NCI-H345 (cell line): ENCODE results near the gene AP2A2.
A peak's percentile ranks its signal among the peaks of the same experiment; 100 is the strongest.

ENCODE experiments used
- DNase-seq: peaks from one replicate; lab custom pipeline; 2025; lab: John Stamatoyannopoulos, UW

Gene AP2A2

GRCh38 chr11:924406-925157 lies 1.1 kb upstream of the AP2A2 start:
- no peak for DNase-seq

GRCh38 chr11:925158-925495 lies 543 bp upstream of the AP2A2 start:
- DNase-seq = no peak

GRCh38 chr11:926341-926916 lies 759 bp downstream of the AP2A2 start:
- DNase-seq = no peak

DNA sequence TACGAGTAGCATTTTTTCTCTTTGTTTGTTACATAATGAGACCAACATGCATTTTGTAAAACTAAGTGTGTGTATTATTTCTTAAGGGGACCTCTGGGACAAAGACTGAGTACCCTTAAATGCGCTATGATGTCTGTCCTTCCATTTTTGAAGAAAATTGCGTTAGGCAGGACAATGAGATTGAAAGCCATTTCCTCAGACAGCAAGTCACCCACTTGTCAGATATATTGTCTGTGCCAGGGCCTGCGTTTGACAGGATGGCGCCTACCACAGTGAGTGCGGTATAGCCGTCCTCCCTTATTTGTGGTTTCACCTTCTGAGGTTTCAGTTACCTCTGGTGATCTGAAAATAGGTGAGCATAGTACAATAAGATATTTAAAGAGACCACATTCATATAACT lies 2.2 kb downstream of the AP2A2 start:
- DNase-seq = no peak

GRCh38 chr11:928786-929185 lies 3.1 kb downstream of the AP2A2 start:
- no peak for DNase-seq

GRCh38 chr11:929405-929804 lies 3.7 kb downstream of the AP2A2 start:
- no peak for DNase-seq

DNA sequence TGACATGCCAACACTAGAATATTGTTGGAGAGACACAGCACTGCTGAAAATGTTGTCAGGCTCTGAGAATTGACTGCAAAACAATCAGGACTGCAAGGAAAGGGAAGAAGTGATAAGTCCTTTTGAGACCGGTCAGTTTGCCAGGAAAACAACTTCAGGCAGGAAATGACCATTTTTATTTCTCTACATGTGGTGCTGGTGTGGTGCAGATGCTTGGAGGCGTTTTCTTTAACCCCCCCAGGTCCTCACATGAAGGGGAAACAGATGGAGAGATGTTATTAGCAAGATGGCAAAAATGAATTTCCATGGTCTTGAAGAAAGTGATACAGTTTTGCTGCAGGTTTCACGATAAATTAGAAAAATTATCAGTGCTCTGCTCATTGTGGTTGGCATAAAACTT lies 5.7 kb downstream of the AP2A2 start:
- DNase-seq = no peak

- DNase-seq = no peak
These were observed 6.8 kb downstream of the AP2A2 start for GRCh38 chr11:932435-932834.

DNA sequence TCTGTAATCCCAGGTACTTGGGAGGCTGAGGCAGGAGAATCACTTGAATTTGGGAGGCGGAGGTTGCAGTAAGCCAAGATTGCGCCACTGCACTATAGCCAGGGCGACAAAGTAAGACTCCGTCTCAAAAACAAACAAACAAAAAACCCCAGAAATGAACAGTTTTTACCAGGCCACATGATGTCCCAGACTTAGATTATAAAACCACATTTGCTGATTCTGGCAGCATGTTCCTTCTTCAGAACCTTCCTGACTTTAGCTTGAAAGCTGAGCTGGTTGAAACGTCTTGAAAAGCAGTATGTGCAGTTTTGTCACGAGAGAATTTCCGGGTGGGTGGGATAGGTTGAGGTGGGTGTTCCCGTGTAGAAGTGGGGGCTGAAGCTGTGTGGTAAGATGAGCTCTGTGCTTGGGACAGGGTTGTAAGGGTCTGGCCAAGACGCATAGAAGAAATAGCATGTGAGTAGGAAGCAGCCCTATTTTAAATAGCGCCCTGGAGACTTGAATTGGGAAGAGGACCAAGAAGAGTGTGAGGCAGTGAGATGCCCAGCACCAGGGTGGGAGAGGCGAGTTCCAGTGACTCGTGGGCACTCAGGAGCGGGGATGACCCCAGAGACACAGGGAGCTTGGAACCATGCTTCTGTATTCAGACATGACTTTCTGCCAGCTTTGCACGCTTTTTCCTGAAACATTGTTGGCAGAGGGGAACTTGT lies 7.6 kb downstream of the AP2A2 start:
- DNase-seq = no peak

GRCh38 chr11:933936-934335 lies 8.3 kb downstream of the AP2A2 start:
- DNase-seq = no peak

DNA sequence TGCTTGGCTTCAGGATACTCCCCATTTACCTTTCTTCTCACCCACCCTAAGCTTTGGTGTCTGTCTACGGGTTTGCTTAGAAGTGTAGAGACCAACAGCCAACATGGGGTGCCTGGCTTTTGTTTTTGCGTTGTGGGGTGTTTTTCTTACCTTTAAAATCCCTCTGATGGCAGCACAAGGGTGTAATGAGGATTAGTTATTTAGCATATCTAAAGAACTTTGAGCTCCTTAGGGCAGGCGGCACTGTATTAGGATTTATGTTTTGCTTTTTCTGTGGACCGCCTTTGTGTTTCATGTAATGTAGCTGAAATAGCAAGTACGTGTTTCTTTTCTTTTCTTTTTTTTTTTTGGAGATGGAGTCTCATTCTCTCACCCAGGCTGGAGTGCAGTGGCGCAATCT lies 8.9 kb downstream of the AP2A2 start:
- DNase-seq = no peak

- no peak for DNase-seq
These were observed 10.5 kb downstream of the AP2A2 start for GRCh38 chr11:936199-936598.

GRCh38 chr11:937841-938261 lies 12.2 kb downstream of the AP2A2 start:
- DNase-seq = no peak

DNA sequence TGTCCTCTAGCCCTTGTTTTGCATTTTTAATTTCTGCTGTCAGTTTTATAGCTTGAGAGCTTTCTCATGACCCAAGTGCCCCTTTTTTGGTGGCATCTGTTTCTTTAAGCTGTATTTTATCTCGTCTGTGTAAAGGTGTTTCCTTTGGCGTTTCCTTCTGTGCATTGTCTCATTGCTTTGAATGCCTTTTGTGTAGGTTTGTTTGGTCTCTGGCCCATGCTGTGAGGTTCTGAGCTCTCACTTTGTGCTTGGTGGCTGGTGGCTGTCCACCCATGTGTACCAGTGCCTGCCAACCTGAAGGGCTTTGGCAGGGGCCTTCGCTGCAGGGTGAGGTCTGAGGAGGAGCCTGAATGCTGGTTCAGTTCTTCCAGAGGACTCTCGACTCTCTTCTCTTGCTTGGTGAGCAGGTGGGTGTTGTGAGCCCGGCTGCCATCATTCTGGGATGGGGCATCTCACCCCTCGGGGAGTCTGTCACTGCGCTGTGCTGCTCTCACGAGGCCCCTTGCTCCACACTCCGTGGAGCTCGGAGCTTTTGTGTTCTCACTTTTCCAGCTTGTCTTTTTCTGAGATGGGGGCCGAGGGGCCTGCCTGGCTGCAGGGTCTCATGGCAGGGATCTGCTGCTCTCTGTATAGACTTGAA lies 14.9 kb downstream of the AP2A2 start:
- peak; percentile 28 for DNase-seq

- DNase-seq = no peak
These were observed 17.2 kb downstream of the AP2A2 start for GRCh38 chr11:942823-943222.

- DNase-seq = no peak
These were observed 19.2 kb downstream of the AP2A2 start for GRCh38 chr11:944711-945470.

DNA sequence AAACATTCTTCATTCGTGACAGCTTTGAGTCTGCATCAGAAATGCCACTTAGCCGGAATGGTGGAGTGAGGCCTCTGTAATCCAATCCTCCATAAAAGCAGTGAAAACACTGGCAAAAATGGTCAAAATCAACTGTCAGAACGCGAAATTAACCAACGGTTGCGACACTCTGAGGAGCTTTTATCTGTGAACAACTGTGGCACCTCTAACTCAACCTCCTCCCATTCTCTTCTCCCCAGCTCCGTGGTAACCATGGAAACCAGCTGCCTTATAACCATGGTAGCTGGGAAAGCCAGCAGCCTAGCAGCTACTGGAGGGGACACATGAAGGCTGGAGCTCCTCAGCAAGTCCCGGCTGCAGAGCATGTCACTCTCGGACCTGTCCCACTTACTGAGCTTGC lies 20.3 kb downstream of the AP2A2 start:
- DNase-seq = no peak

DNA sequence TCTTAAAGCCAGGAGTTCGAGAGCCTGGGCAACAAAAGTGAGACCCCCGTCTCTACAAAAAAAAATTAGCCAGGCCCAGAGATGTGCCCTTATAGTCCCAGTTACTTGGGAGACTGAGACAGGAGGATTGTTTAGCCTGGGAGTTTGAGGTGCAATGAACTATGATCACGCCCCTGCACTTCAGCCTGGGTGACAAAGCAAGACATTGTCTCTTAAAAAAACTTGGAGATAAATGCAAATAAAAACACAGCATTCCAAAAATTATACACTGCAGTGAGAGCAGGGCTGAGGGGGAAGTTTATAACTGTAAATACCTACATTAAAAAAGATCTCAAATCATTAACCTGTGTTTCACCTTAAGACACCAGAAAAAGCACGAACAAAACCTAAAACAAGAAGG lies 22.1 kb downstream of the AP2A2 start:
- no peak for DNase-seq

GRCh38 chr11:951507-951906 lies 25.8 kb downstream of the AP2A2 start:
- DNase-seq = no peak

GRCh38 chr11:952406-953385 lies 27.0 kb downstream of the AP2A2 start:
- DNase-seq = no peak

DNA sequence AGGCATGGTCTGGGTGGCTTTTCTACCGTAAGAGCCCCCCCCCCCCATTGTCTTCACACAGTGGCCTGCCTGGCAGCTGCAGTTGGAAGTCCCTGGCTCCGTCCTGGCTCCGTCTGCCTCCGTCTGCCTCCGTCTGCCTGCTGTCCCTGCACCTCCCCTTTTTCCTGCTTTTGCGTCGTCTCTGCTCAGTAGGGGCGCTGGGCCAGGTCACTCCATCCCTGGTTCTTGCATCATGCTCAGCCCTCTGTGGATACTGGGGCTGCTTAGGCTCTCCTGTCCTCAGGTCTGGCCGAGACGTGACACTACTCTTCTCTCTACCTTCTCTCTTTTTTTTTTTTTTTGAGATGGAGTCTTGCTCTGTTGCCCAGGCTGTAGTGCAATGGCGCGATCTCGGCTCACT lies 27.8 kb downstream of the AP2A2 start:
- no peak for DNase-seq
